GM18868 (cell line): ENCODE data around the gene LIN28B.
"Not testable (repeated sequence)": the region's sequence is repeated elsewhere in the genome, so short reads cannot be mapped to it uniquely, and the experiment has no call there.

Experiments used
- ATAC-seq: cut with Tn5 transposase; IDR thresholded peaks from one replicate; pipeline ENCODE4 v1.9.1; 2021; ENCODE audit warnings: mild to moderate bottlenecking, moderate library complexity; ENCODE audit not compliant: unreplicated experiment

LIN28B gene

GRCh38 chr6:105005451-105005850, 48.5 kb downstream of the LIN28B start:
- no peak for ATAC-seq

- not testable (repeated sequence) for ATAC-seq
These were observed 56.6 kb downstream of the LIN28B start for GRCh38 chr6:105013459-105013858.

- no peak for ATAC-seq
These were observed 57.5 kb downstream of the LIN28B start for GRCh38 chr6:105014448-105014847.

- no peak for ATAC-seq
These were observed 58.0 kb downstream of the LIN28B start for GRCh38 chr6:105014954-105015353.

- ATAC-seq: no peak
These were observed 58.6 kb downstream of the LIN28B start for GRCh38 chr6:105015482-105015881.

- ATAC-seq: no peak
These were observed 62.4 kb downstream of the LIN28B start for GRCh38 chr6:105019285-105019684.

- ATAC-seq: no peak
These were observed 64.5 kb downstream of the LIN28B start for GRCh38 chr6:105021399-105021798.

- no peak for ATAC-seq
These were observed 65.5 kb downstream of the LIN28B start for GRCh38 chr6:105022416-105022815.

- no peak for ATAC-seq
These were observed 67.9 kb downstream of the LIN28B start for GRCh38 chr6:105024803-105025202.

GRCh38 chr6:105028898-105029297, 72.0 kb downstream of the LIN28B start:
- no peak for ATAC-seq

- no peak for ATAC-seq
These were observed 72.7 kb downstream of the LIN28B start for GRCh38 chr6:105029581-105029980.

GRCh38 chr6:105034470-105034869, 77.6 kb downstream of the LIN28B start:
- ATAC-seq: no peak

- ATAC-seq: no peak
These were observed 78.4 kb downstream of the LIN28B start for GRCh38 chr6:105035299-105035698.

- no peak for ATAC-seq
These were observed 79.4 kb downstream of the LIN28B start for GRCh38 chr6:105036351-105036750.

- no peak for ATAC-seq
These were observed 81.4 kb downstream of the LIN28B start for GRCh38 chr6:105038259-105038658.

GRCh38 chr6:105041880-105042279, 85.0 kb downstream of the LIN28B start:
- no peak for ATAC-seq

- ATAC-seq: no peak
These were observed 85.7 kb downstream of the LIN28B start for GRCh38 chr6:105042648-105043047.

GRCh38 chr6:105043979-105044378, 87.1 kb downstream of the LIN28B start:
- no peak for ATAC-seq

- no peak for ATAC-seq
These were observed 88.6 kb downstream of the LIN28B start for GRCh38 chr6:105045526-105045925.

GRCh38 chr6:105051941-105052471, 95.1 kb downstream of the LIN28B start:
- no peak for ATAC-seq

- ATAC-seq: no peak
These were observed 99.7 kb downstream of the LIN28B start for GRCh38 chr6:105056646-105057045.

- no peak for ATAC-seq
These were observed 100.3 kb downstream of the LIN28B start for GRCh38 chr6:105057160-105057559.

- ATAC-seq: no peak
These were observed 101.4 kb downstream of the LIN28B start for GRCh38 chr6:105058316-105058715.
